GM15510 (cell line): ENCODE measurements around the gene CPNE4.

Source experiments
- POLR2A ChIP-seq: IDR thresholded peaks from 3 replicates; pipeline ENCODE4 v1.6.1; 2011; ENCODE audit warnings: borderline replicate concordance; ENCODE audit not compliant: insufficient read length; ENCODE audit errors: extremely low read depth

The CPNE4 gene

GRCh38 chr3:131778526-131778925 lies 256.3 kb downstream of the CPNE4 start:
- TF ChIP-seq POLR2A, result no peak

GRCh38 chr3:131775650-131776049 lies 259.2 kb downstream of the CPNE4 start:
- TF ChIP-seq POLR2A, result no peak

- no peak for TF ChIP-seq POLR2A
These were observed 262.4 kb downstream of the CPNE4 start for GRCh38 chr3:131772269-131773026.

- TF ChIP-seq POLR2A, result no peak
These were observed 271.7 kb downstream of the CPNE4 start for GRCh38 chr3:131762981-131763564.

- no peak for TF ChIP-seq POLR2A
These were observed 278.4 kb downstream of the CPNE4 start for GRCh38 chr3:131756405-131756804.

GRCh38 chr3:131755380-131755779 lies 279.4 kb downstream of the CPNE4 start:
- TF ChIP-seq POLR2A, result no peak

GRCh38 chr3:131750256-131750655 lies 284.6 kb downstream of the CPNE4 start:
- no peak for TF ChIP-seq POLR2A

GRCh38 chr3:131749826-131750225 lies 285.0 kb downstream of the CPNE4 start:
- no peak for TF ChIP-seq POLR2A

GRCh38 chr3:131747466-131747865 lies 287.3 kb downstream of the CPNE4 start:
- TF ChIP-seq POLR2A, result no peak

GRCh38 chr3:131744765-131745164 lies 290.0 kb downstream of the CPNE4 start:
- no peak for TF ChIP-seq POLR2A

- TF ChIP-seq POLR2A, result no peak
These were observed 291.7 kb downstream of the CPNE4 start for GRCh38 chr3:131743126-131743525.

GRCh38 chr3:131739211-131739610 lies 295.6 kb downstream of the CPNE4 start:
- TF ChIP-seq POLR2A, result no peak

GRCh38 chr3:131738095-131738494 lies 296.7 kb downstream of the CPNE4 start:
- TF ChIP-seq POLR2A, result no peak

GRCh38 chr3:131735544-131735943 lies 299.3 kb downstream of the CPNE4 start:
- TF ChIP-seq POLR2A, result no peak

GRCh38 chr3:131735116-131735515 lies 299.7 kb downstream of the CPNE4 start:
- no peak for TF ChIP-seq POLR2A

- TF ChIP-seq POLR2A, result no peak
These were observed 301.6 kb downstream of the CPNE4 start for GRCh38 chr3:131733086-131733841.

GRCh38 chr3:131731709-131732108 lies 303.1 kb downstream of the CPNE4 start:
- TF ChIP-seq POLR2A, result no peak

GRCh38 chr3:131730581-131730980 lies 304.2 kb downstream of the CPNE4 start:
- no peak for TF ChIP-seq POLR2A
